Neural crest cell (in vitro differentiated cells): ENCODE data around the gene ACSF3. TPM values are rescaled to one million over a fixed set of nuclear protein-coding genes. Genes with fewer than 3 reads are reported as not detected.

Experiments used
- DNase-seq: peaks from one replicate; pipeline ENCODE4 v3.0.0; 2021; ENCODE audit warnings: low read depth, mixed read lengths, low spot score
- H3K27ac Mint-ChIP-seq: one replicate; pipeline ENCODE4 v1.8.0; 2021; ENCODE audit warnings: mild to moderate bottlenecking, mixed read lengths; ENCODE audit not compliant: unreplicated experiment
- H3K27me3 Mint-ChIP-seq: 2 replicates; pipeline ENCODE4 v1.8.0; 2021; ENCODE audit warnings: low read depth, mild to moderate bottlenecking, mixed read lengths
- H3K36me3 Mint-ChIP-seq: 2 replicates; pipeline ENCODE4 v1.8.0; 2021; ENCODE audit warnings: low read depth, mild to moderate bottlenecking, mixed read lengths
- H3K4me1 Mint-ChIP-seq: 2 replicates; pipeline ENCODE4 v1.8.0; 2021; ENCODE audit warnings: mixed read lengths
- H3K4me3 Mint-ChIP-seq: one replicate; pipeline ENCODE4 v1.8.0; 2021; ENCODE audit warnings: mild to moderate bottlenecking, mixed read lengths
- H3K9me3 Mint-ChIP-seq: 2 replicates; pipeline ENCODE4 v1.8.0; 2021; ENCODE audit warnings: mixed read lengths
- CTCF ChIP-seq: fragments of 200-600 bp; sonication (generic); conservative IDR thresholded peaks from 2 replicates; pipeline ENCODE4 v1.5.0; 2021; ENCODE audit warnings: antibody characterized with exemption, mild to moderate bottlenecking
- total RNA-seq: library from RNA; stranded (reverse); gene quantifications from 2 replicates; pipeline ENCODE4 v1.2.1, GENCODE V29; 2021

Gene ACSF3
- total RNA-seq, 1 donor from 2014 or later: 31.0 TPM

- peaks cover 4% of the 10 kb centered on the region for H3K4me1 Mint-ChIP-seq
- H3K27me3 Mint-ChIP-seq: peaks cover 8% of the 10 kb centered on the region
- H3K4me3 Mint-ChIP-seq: no peak overlapping the region
- no peak overlapping the region for H3K27ac Mint-ChIP-seq
- DNase-seq: no peak
- H3K9me3 Mint-ChIP-seq: peaks cover 8% of the 10 kb centered on the region
- no peaks in the 10 kb centered on the region for H3K36me3 Mint-ChIP-seq
- no peak for TF ChIP-seq CTCF
These were observed 13.3 kb upstream of the ACSF3 start for GRCh38 chr16:89080196-89080853.

- Mint-ChIP-seq H3K27me3 (peaks cover 13% of the 10 kb centered on the region), H3K36me3 (no peaks in the 10 kb centered on the region), H3K4me3 (no peak overlapping the region), H3K4me1 (peaks cover 4% of the 10 kb centered on the region), H3K27ac (no peak overlapping the region), H3K9me3 (peaks cover 2% of the 10 kb centered on the region)
- no peak for DNase-seq
- no peak for TF ChIP-seq CTCF
These were observed 12.1 kb upstream of the ACSF3 start for GRCh38 chr16:89081556-89081955.

- Mint-ChIP-seq H3K27ac (no peak overlapping the region), H3K27me3 (peaks cover 31% of the 10 kb centered on the region), H3K4me1 (peaks cover 4% of the 10 kb centered on the region), H3K36me3 (no peaks in the 10 kb centered on the region), H3K4me3 (no peak overlapping the region), H3K9me3 (peaks cover 2% of the 10 kb centered on the region)
- TF ChIP-seq CTCF: no peak
- DNase-seq: no peak
These were observed 9.2 kb upstream of the ACSF3 start for GRCh38 chr16:89084411-89084810.

- Mint-ChIP-seq H3K4me3 (peak overlapping the region; percentile 19), H3K27me3 (peaks cover 37% of the 10 kb centered on the region), H3K4me1 (peaks cover 4% of the 10 kb centered on the region), H3K27ac (peak overlapping the region; percentile 50), H3K36me3 (no peaks in the 10 kb centered on the region), H3K9me3 (peaks cover 2% of the 10 kb centered on the region)
- TF ChIP-seq CTCF: no peak
- no peak for DNase-seq
These were observed 8.6 kb upstream of the ACSF3 start for GRCh38 chr16:89084814-89085612.

- Mint-ChIP-seq H3K36me3 (no peaks in the 10 kb centered on the region), H3K9me3 (peaks cover 2% of the 10 kb centered on the region), H3K27me3 (peaks cover 44% of the 10 kb centered on the region), H3K4me1 (peaks cover 4% of the 10 kb centered on the region), H3K4me3 (no peak overlapping the region), H3K27ac (no peak overlapping the region)
- DNase-seq: no peak
- no peak for TF ChIP-seq CTCF
These were observed 7.9 kb upstream of the ACSF3 start for GRCh38 chr16:89085755-89086154.
